Measurements from ENCODE around the gene RORB. TPM values are rescaled to one million over a fixed set of nuclear protein-coding genes. Genes with fewer than 3 reads are reported as not detected.

The RORB gene
- not detected for polyA plus RNA-seq (2013)

- no peak within 1 kb of the TSS for H3K27ac ChIP-seq (ENCODE audit: insufficient read depth in 1 of 2, low read depth in 1 of 2, low read length in 2 of 2, poor library complexity in 1 of 2, severe bottlenecking in 2 of 2)
- ChIA-PET POLR2A (no interaction called here), CTCF (no interaction called here)
- DNase-seq = peak; percentile 42 to 66 (median 59)
- peak within 1 kb of the TSS; percentile 36 to 84 (median 72) for H3K4me3 ChIP-seq (ENCODE audit: control insufficient read depth in 1 of 7, extremely low read depth in 1 of 7, insufficient read depth in 4 of 7, low read depth in 2 of 7, low read length in 6 of 7)
- H3K4me1 ChIP-seq (ENCODE audit: control extremely low read depth in 1 of 4, control insufficient read depth in 4 of 4, insufficient read depth in 4 of 4, low read length in 3 of 4) = peaks cover 3 to 42% (median 31%) of the 10 kb centered on the region in 4 experiments
- no peaks in the 10 kb centered on the region for H3K36me3 ChIP-seq (ENCODE audit: control insufficient read depth in 4 of 4, insufficient read depth in 4 of 4, low read length in 3 of 4)
- 0% methylated on average over 23 of the region's 50 CpGs for WGBS (ENCODE audit: insufficient coverage)
- H3K9me3 ChIP-seq (ENCODE audit: control extremely low read depth in 1 of 5, control insufficient read depth in 4 of 5, insufficient read depth in 2 of 5, low read depth in 1 of 5, low read length in 4 of 5) = no peaks in the 10 kb centered on the region
- H3K27me3 ChIP-seq (replicated peaks in 2 of 5; ENCODE audit: control insufficient read depth in 4 of 5, insufficient read depth in 5 of 5, low read length in 4 of 5) = peaks cover 12 to 76% (median 38%) of the 10 kb centered on the region in 5 experiments
These were observed at the start of gene RORB for GRCh38 chr9:74496819-74497747. RORB (plus strand) TSS chr9:74497335; CDS start chr9:74497977, 642 bp downstream.

GRCh38 chr9:74447451-74448193 is 49.5 kb upstream of the RORB start:
- Histone ChIP-seq H3K4me1 (ENCODE audit: control extremely low read depth in 1 of 4, control insufficient read depth in 4 of 4, insufficient read depth in 4 of 4, low read length in 3 of 4) (no peaks in the 10 kb centered on the region), H3K36me3 (ENCODE audit: control insufficient read depth in 4 of 4, insufficient read depth in 4 of 4, low read length in 3 of 4) (no peaks in the 10 kb centered on the region), H3K27me3 (replicated peaks in 2 of 5; ENCODE audit: control insufficient read depth in 4 of 5, insufficient read depth in 5 of 5, low read length in 4 of 5) (no peaks in the 10 kb centered on the region), H3K27ac (ENCODE audit: insufficient read depth in 1 of 2, low read depth in 1 of 2, low read length in 2 of 2, poor library complexity in 1 of 2, severe bottlenecking in 2 of 2) (no peak overlapping the region), H3K4me3 (ENCODE audit: control insufficient read depth in 1 of 7, extremely low read depth in 1 of 7, insufficient read depth in 4 of 7, low read depth in 2 of 7, low read length in 6 of 7) (no peak overlapping the region), H3K9me3 (ENCODE audit: control extremely low read depth in 1 of 5, control insufficient read depth in 4 of 5, insufficient read depth in 2 of 5, low read depth in 1 of 5, low read length in 4 of 5) (no peaks in the 10 kb centered on the region)
- CTCF ChIA-PET = no interaction called here
- no peak for DNase-seq
- WGBS (ENCODE audit: insufficient coverage) = 58% methylated on average over 2 of the region's 2 CpGs
- POLR2A ChIA-PET = no interaction called here

GRCh38 chr9:74449060-74449459 is 48.1 kb upstream of the RORB start:
- no peaks in the 10 kb centered on the region for H3K27me3 ChIP-seq (replicated peaks in 2 of 5; ENCODE audit: control insufficient read depth in 4 of 5, insufficient read depth in 5 of 5, low read length in 4 of 5)
- ChIA-PET CTCF (no interaction called here), POLR2A (no interaction called here)
- no peak overlapping the region for H3K4me3 ChIP-seq (ENCODE audit: control insufficient read depth in 1 of 7, extremely low read depth in 1 of 7, insufficient read depth in 4 of 7, low read depth in 2 of 7, low read length in 6 of 7)
- no peak overlapping the region for H3K27ac ChIP-seq (ENCODE audit: insufficient read depth in 1 of 2, low read depth in 1 of 2, low read length in 2 of 2, poor library complexity in 1 of 2, severe bottlenecking in 2 of 2)
- H3K4me1 ChIP-seq (ENCODE audit: control extremely low read depth in 1 of 4, control insufficient read depth in 4 of 4, insufficient read depth in 4 of 4, low read length in 3 of 4) = no peaks in the 10 kb centered on the region
- no peaks in the 10 kb centered on the region for H3K36me3 ChIP-seq (ENCODE audit: control insufficient read depth in 4 of 4, insufficient read depth in 4 of 4, low read length in 3 of 4)
- no peaks in the 10 kb centered on the region for H3K9me3 ChIP-seq (ENCODE audit: control extremely low read depth in 1 of 5, control insufficient read depth in 4 of 5, insufficient read depth in 2 of 5, low read depth in 1 of 5, low read length in 4 of 5)
- DNase-seq = no peak
- 100% methylated on average over 2 of the region's 2 CpGs for WGBS (ENCODE audit: insufficient coverage)

- no peak overlapping the region for H3K27ac ChIP-seq (ENCODE audit: insufficient read depth in 1 of 2, low read depth in 1 of 2, low read length in 2 of 2, poor library complexity in 1 of 2, severe bottlenecking in 2 of 2)
- H3K4me3 ChIP-seq (ENCODE audit: control insufficient read depth in 1 of 7, extremely low read depth in 1 of 7, insufficient read depth in 4 of 7, low read depth in 2 of 7, low read length in 6 of 7) = no peak overlapping the region
- POLR2A ChIA-PET = no interaction called here
- 77% methylated on average over 4 of the region's 4 CpGs for WGBS (ENCODE audit: insufficient coverage)
- H3K4me1 ChIP-seq (ENCODE audit: control extremely low read depth in 1 of 4, control insufficient read depth in 4 of 4, insufficient read depth in 4 of 4, low read length in 3 of 4) = no peaks in the 10 kb centered on the region
- H3K27me3 ChIP-seq (replicated peaks in 2 of 5; ENCODE audit: control insufficient read depth in 4 of 5, insufficient read depth in 5 of 5, low read length in 4 of 5) = peaks cover 0 to 3% (median 0%) of the 10 kb centered on the region in 5 experiments
- no peak for DNase-seq
- H3K36me3 ChIP-seq (ENCODE audit: control insufficient read depth in 4 of 4, insufficient read depth in 4 of 4, low read length in 3 of 4) = no peaks in the 10 kb centered on the region
- no peaks in the 10 kb centered on the region for H3K9me3 ChIP-seq (ENCODE audit: control extremely low read depth in 1 of 5, control insufficient read depth in 4 of 5, insufficient read depth in 2 of 5, low read depth in 1 of 5, low read length in 4 of 5)
- CTCF ChIA-PET = no interaction called here
These were observed 38.3 kb upstream of the RORB start for GRCh38 chr9:74458832-74459231.

GRCh38 chr9:74463825-74464224 is 33.3 kb upstream of the RORB start:
- no peak overlapping the region for H3K27ac ChIP-seq (ENCODE audit: insufficient read depth in 1 of 2, low read depth in 1 of 2, low read length in 2 of 2, poor library complexity in 1 of 2, severe bottlenecking in 2 of 2)
- no peaks in the 10 kb centered on the region for H3K27me3 ChIP-seq (replicated peaks in 2 of 5; ENCODE audit: control insufficient read depth in 4 of 5, insufficient read depth in 5 of 5, low read length in 4 of 5)
- H3K36me3 ChIP-seq (ENCODE audit: control insufficient read depth in 4 of 4, insufficient read depth in 4 of 4, low read length in 3 of 4) = no peaks in the 10 kb centered on the region
- DNase-seq = peak in 2 of 3 donors; percentile 23 to 27
- ChIA-PET POLR2A (no interaction called here), CTCF (no interaction called here)
- no peaks in the 10 kb centered on the region for H3K4me1 ChIP-seq (ENCODE audit: control extremely low read depth in 1 of 4, control insufficient read depth in 4 of 4, insufficient read depth in 4 of 4, low read length in 3 of 4)
- no CpG with 5 or more reads among the region's 1 CpG for WGBS (ENCODE audit: insufficient coverage)
- no peaks in the 10 kb centered on the region for H3K9me3 ChIP-seq (ENCODE audit: control extremely low read depth in 1 of 5, control insufficient read depth in 4 of 5, insufficient read depth in 2 of 5, low read depth in 1 of 5, low read length in 4 of 5)
- no peak overlapping the region for H3K4me3 ChIP-seq (ENCODE audit: control insufficient read depth in 1 of 7, extremely low read depth in 1 of 7, insufficient read depth in 4 of 7, low read depth in 2 of 7, low read length in 6 of 7)

GRCh38 chr9:74478606-74479005 is 18.5 kb upstream of the RORB start:
- ChIA-PET CTCF (no interaction called here), POLR2A (no interaction called here)
- Histone ChIP-seq H3K27ac (ENCODE audit: insufficient read depth in 1 of 2, low read depth in 1 of 2, low read length in 2 of 2, poor library complexity in 1 of 2, severe bottlenecking in 2 of 2) (no peak overlapping the region), H3K27me3 (replicated peaks in 2 of 5; ENCODE audit: control insufficient read depth in 4 of 5, insufficient read depth in 5 of 5, low read length in 4 of 5) (peaks cover 0 to under 1% (median 0%) of the 10 kb centered on the region in 5 experiments), H3K4me3 (ENCODE audit: control insufficient read depth in 1 of 7, extremely low read depth in 1 of 7, insufficient read depth in 4 of 7, low read depth in 2 of 7, low read length in 6 of 7) (no peak overlapping the region), H3K36me3 (ENCODE audit: control insufficient read depth in 4 of 4, insufficient read depth in 4 of 4, low read length in 3 of 4) (no peaks in the 10 kb centered on the region), H3K4me1 (ENCODE audit: control extremely low read depth in 1 of 4, control insufficient read depth in 4 of 4, insufficient read depth in 4 of 4, low read length in 3 of 4) (no peaks in the 10 kb centered on the region), H3K9me3 (ENCODE audit: control extremely low read depth in 1 of 5, control insufficient read depth in 4 of 5, insufficient read depth in 2 of 5, low read depth in 1 of 5, low read length in 4 of 5) (peaks cover 0 to 2% (median 0%) of the 10 kb centered on the region in 5 experiments)
- no peak for DNase-seq
- WGBS (ENCODE audit: insufficient coverage) = 63% methylated on average over 4 of the region's 6 CpGs

GRCh38 chr9:74479711-74480110 is 17.4 kb upstream of the RORB start:
- no CpG with 5 or more reads among the region's 1 CpG for WGBS (ENCODE audit: insufficient coverage)
- no peaks in the 10 kb centered on the region for H3K4me1 ChIP-seq (ENCODE audit: control extremely low read depth in 1 of 4, control insufficient read depth in 4 of 4, insufficient read depth in 4 of 4, low read length in 3 of 4)
- H3K4me3 ChIP-seq (ENCODE audit: control insufficient read depth in 1 of 7, extremely low read depth in 1 of 7, insufficient read depth in 4 of 7, low read depth in 2 of 7, low read length in 6 of 7) = no peak overlapping the region
- H3K27me3 ChIP-seq (replicated peaks in 2 of 5; ENCODE audit: control insufficient read depth in 4 of 5, insufficient read depth in 5 of 5, low read length in 4 of 5) = peaks cover 0 to 3% (median 0%) of the 10 kb centered on the region in 5 experiments
- H3K9me3 ChIP-seq (ENCODE audit: control extremely low read depth in 1 of 5, control insufficient read depth in 4 of 5, insufficient read depth in 2 of 5, low read depth in 1 of 5, low read length in 4 of 5) = peaks cover 0 to 2% (median 0%) of the 10 kb centered on the region in 5 experiments
- ChIA-PET CTCF (no interaction called here), POLR2A (no interaction called here)
- H3K27ac ChIP-seq (ENCODE audit: insufficient read depth in 1 of 2, low read depth in 1 of 2, low read length in 2 of 2, poor library complexity in 1 of 2, severe bottlenecking in 2 of 2) = no peak overlapping the region
- no peak for DNase-seq
- H3K36me3 ChIP-seq (ENCODE audit: control insufficient read depth in 4 of 4, insufficient read depth in 4 of 4, low read length in 3 of 4) = no peaks in the 10 kb centered on the region
